K562 (cell line): Measurements from ENCODE around the gene RBM15. TPM values are rescaled to one million over a fixed set of nuclear protein-coding genes. Genes with fewer than 3 reads are reported as not detected.

Source experiments
- ARNT ChIP-seq, 2 experiments: fragments of 450-650 bp; IDR thresholded peaks; 2 replicates each; pipeline ENCODE4 v1.6.1; 2016; ENCODE audit warnings: mild to moderate bottlenecking in 1 of 2
- BRF1 ChIP-seq: IDR thresholded peaks from 3 replicates; pipeline ENCODE4 v1.6.1; 2011; ENCODE audit warnings: borderline replicate concordance, mild to moderate bottlenecking; ENCODE audit not compliant: insufficient read length; ENCODE audit errors: extremely low read depth
- CHD1 ChIP-seq: fragments of 200-600 bp; sonication (generic); IDR thresholded peaks from one replicate; pipeline ENCODE4 v1.6.1; 2012; ENCODE audit warnings: mild to moderate bottlenecking, moderate library complexity, low read length, inconsistent platforms
- FOXA3 ChIP-seq, 2 experiments: fragments of 450-650 bp in 1 of 2; sonication (generic) in 1 of 2; formaldehyde crosslinking; IDR thresholded peaks in 1 of 2; conservative IDR thresholded peaks in 1 of 2; 2 replicates each; pipeline versions ENCODE4 v1.4.0 to v1.8.0; 2020 to 2022; ENCODE audit warnings: mild to moderate bottlenecking in 2 of 2, missing genetic modification reagents in 1 of 2
- IRF2 ChIP-seq: sonication (generic); formaldehyde crosslinking; IDR thresholded peaks from 2 replicates; pipeline ENCODE4 v1.8.1; 2022; ENCODE audit warnings: mild to moderate bottlenecking, missing genetic modification reagents
- KAT7 ChIP-seq: sonication (generic); formaldehyde crosslinking; IDR thresholded peaks from 2 replicates; pipeline ENCODE4 v1.8.0; 2022; ENCODE audit warnings: missing genetic modification reagents, mild to moderate bottlenecking, borderline replicate concordance
- KDM5B ChIP-seq: fragments of 200-600 bp; sonication (generic); IDR thresholded peaks from 2 replicates; pipeline ENCODE4 v1.6.1; 2012; ENCODE audit warnings: low read depth, mild to moderate bottlenecking, moderate library complexity, low read length, control low read depth, inconsistent platforms; ENCODE audit not compliant: insufficient replicate concordance
- MLLT1 ChIP-seq, 2 experiments: fragments of 450-650 bp; IDR thresholded peaks; 2 replicates each; pipeline ENCODE4 v1.6.1; 2016
- PTBP1 ChIP-seq: fragments of 200-400 bp; formaldehyde crosslinking; IDR thresholded peaks from 2 replicates; pipeline ENCODE4 v1.6.1; 2017; ENCODE audit warnings: low read depth, low read length
- SAP30 ChIP-seq: fragments of 200-600 bp; sonication (generic); IDR thresholded peaks from 2 replicates; pipeline ENCODE4 v1.6.1; 2012; ENCODE audit warnings: borderline replicate concordance, low read depth, mild to moderate bottlenecking, moderate library complexity, low read length, control low read depth, inconsistent platforms; ENCODE audit not compliant: insufficient read depth, poor library complexity, severe bottlenecking
- SLC30A9 ChIP-seq: fragments of 250-450 bp; sonication (Bioruptor Pico); IDR thresholded peaks from 2 replicates; pipeline ENCODE4 v1.8.0; 2022; ENCODE audit warnings: mild to moderate bottlenecking, moderate library complexity
- SMC3 ChIP-seq: conservative IDR thresholded peaks from 2 replicates; pipeline ENCODE4 v1.6.1; 2011; ENCODE audit warnings: low read depth, low read length, improper control_type of control experiment; ENCODE audit not compliant: insufficient read depth
- XRCC3 ChIP-seq: fragments of 450-650 bp; IDR thresholded peaks from 2 replicates; pipeline ENCODE4 v1.6.1; 2017; ENCODE audit warnings: mild to moderate bottlenecking, moderate library complexity
- ZNF217 ChIP-seq: sonication (generic); formaldehyde crosslinking; IDR thresholded peaks from 2 replicates; pipeline ENCODE4 v1.8.0; 2022; ENCODE audit warnings: mild to moderate bottlenecking, missing genetic modification reagents
- ZNF644 ChIP-seq: fragments of 200-800 bp; sonication (Bioruptor generic); IDR thresholded peaks from 2 replicates; pipeline ENCODE4 v1.6.1; 2016; ENCODE audit warnings: low read depth, missing genetic modification characterization, missing compliant biosample characterization
- polyA plus RNA-seq, 8 experiments: library from polyadenylated mRNA; depleted of rRNA in 4 of 8; stranded (reverse) in 5 of 8; unstranded in 3 of 8; fragments of >200 nt; fragmentation: Nextera tagmentation in 2 of 8; fragmentation: Illumina TruSeq in 1 of 8; extraction: Ambion mirVana in 2 of 8; extraction: Trizol in 1 of 8; gene quantifications; 2 replicates each; pipeline versions ENCODE4 v1.2.1 to v1.2.3, GENCODE V29; 2011 to 2014; ENCODE audit warnings: inconsistent platforms in 1 of 8, missing spikeins in 1 of 8
- total RNA-seq, 7 experiments: library from RNA; depleted of rRNA in 6 of 7; stranded (reverse); fragments of >200 nt in 6 of 7; fragmentation: Illumina TruSeq in 2 of 7; extraction: Trizol in 2 of 7; gene quantifications; 2 replicates each; pipeline versions ENCODE4 v1.2.1 to v1.2.3, GENCODE V29; 2011 to 2021; ENCODE audit warnings: low replicate concordance in 1 of 7
- TF ChIP-seq, protein P1 (sequence below), 2 experiments: fragments of 450-650 bp; IDR thresholded peaks; 2 replicates each; pipeline ENCODE4 v1.6.1; 2018; ENCODE audit warnings: mild to moderate bottlenecking in 2 of 2, low read depth in 1 of 2; ENCODE audit not compliant: partially characterized antibody in 2 of 2
- TF ChIP-seq, protein P2 (sequence below), 3 experiments: fragments of 200-800 bp in 1 of 3; fragments of 250-450 bp in 1 of 3; fragments of 450-650 bp in 1 of 3; sonication (Bioruptor Pico) in 1 of 3; sonication (Bioruptor generic) in 1 of 3; formaldehyde crosslinking in 1 of 3; IDR thresholded peaks; 2 replicates each; pipeline versions ENCODE4 v1.6.1 to v1.8.0; 2016 to 2022; ENCODE audit warnings: mild to moderate bottlenecking in 2 of 3, missing genetic modification characterization in 2 of 3, missing compliant biosample characterization in 1 of 3, moderate library complexity in 1 of 3

RBM15 gene
- total and polyA plus RNA-seq, 9 of the 15 experiments (the other 6 are each of a cell fraction or from before 2014, with no cell fraction given) = 2.4 to 63.4 (median 28.2) TPM

GRCh38 chr1:110337704-110338308, 1.4 kb upstream of the RBM15 start (continued):
- TF ChIP-seq, protein P1, sequence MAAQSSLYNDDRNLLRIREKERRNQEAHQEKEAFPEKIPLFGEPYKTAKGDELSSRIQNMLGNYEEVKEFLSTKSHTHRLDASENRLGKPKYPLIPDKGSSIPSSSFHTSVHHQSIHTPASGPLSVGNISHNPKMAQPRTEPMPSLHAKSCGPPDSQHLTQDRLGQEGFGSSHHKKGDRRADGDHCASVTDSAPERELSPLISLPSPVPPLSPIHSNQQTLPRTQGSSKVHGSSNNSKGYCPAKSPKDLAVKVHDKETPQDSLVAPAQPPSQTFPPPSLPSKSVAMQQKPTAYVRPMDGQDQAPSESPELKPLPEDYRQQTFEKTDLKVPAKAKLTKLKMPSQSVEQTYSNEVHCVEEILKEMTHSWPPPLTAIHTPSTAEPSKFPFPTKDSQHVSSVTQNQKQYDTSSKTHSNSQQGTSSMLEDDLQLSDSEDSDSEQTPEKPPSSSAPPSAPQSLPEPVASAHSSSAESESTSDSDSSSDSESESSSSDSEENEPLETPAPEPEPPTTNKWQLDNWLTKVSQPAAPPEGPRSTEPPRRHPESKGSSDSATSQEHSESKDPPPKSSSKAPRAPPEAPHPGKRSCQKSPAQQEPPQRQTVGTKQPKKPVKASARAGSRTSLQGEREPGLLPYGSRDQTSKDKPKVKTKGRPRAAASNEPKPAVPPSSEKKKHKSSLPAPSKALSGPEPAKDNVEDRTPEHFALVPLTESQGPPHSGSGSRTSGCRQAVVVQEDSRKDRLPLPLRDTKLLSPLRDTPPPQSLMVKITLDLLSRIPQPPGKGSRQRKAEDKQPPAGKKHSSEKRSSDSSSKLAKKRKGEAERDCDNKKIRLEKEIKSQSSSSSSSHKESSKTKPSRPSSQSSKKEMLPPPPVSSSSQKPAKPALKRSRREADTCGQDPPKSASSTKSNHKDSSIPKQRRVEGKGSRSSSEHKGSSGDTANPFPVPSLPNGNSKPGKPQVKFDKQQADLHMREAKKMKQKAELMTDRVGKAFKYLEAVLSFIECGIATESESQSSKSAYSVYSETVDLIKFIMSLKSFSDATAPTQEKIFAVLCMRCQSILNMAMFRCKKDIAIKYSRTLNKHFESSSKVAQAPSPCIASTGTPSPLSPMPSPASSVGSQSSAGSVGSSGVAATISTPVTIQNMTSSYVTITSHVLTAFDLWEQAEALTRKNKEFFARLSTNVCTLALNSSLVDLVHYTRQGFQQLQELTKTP (IDR thresholded peaks at IDR 0.05; ENCODE audit: low read depth in 1 of 2, partially characterized antibody in 2 of 2) = peak in 1 of 2 experiments; percentile 17
- TF ChIP-seq PTBP1 (0 out of 2 replicates have a peak, but pooled peaks have one; percentile 8), ZNF217 (CRISPR knock-in tag) (no peak), BRF1 (no peak), CHD1 (peak; percentile 63), XRCC3 (no peak), ZNF644 (tag) (peak; percentile 41; the same call in 1 of the 2 replicates), SLC30A9 (CRISPR knock-in tag) (no peak), MLLT1 (IDR thresholded peaks at IDR 0.05) (0 out of 4 replicates have a peak, but pooled peaks have one; percentile 16 to 24), SMC3 (no peak), FOXA3 (CRISPR knock-in tag; conservative IDR thresholded peaks at IDR 0.05 in 1 of 2, IDR thresholded peaks at IDR 0.05 in 1 of 2) (peak in 1 of 2 experiments; percentile 12; a peak in 1 of 4 replicates), ARNT (IDR thresholded peaks at IDR 0.05) (peak in 1 of 2 experiments; percentile 48; a peak in 2 of 4 replicates), KDM5B (peak; percentile 26), SAP30 (peak; percentile 10), KAT7 (CRISPR knock-in tag) (peak; percentile 6; the same call in 1 of the 2 replicates), IRF2 (no peak)
- TF ChIP-seq, protein P2, sequence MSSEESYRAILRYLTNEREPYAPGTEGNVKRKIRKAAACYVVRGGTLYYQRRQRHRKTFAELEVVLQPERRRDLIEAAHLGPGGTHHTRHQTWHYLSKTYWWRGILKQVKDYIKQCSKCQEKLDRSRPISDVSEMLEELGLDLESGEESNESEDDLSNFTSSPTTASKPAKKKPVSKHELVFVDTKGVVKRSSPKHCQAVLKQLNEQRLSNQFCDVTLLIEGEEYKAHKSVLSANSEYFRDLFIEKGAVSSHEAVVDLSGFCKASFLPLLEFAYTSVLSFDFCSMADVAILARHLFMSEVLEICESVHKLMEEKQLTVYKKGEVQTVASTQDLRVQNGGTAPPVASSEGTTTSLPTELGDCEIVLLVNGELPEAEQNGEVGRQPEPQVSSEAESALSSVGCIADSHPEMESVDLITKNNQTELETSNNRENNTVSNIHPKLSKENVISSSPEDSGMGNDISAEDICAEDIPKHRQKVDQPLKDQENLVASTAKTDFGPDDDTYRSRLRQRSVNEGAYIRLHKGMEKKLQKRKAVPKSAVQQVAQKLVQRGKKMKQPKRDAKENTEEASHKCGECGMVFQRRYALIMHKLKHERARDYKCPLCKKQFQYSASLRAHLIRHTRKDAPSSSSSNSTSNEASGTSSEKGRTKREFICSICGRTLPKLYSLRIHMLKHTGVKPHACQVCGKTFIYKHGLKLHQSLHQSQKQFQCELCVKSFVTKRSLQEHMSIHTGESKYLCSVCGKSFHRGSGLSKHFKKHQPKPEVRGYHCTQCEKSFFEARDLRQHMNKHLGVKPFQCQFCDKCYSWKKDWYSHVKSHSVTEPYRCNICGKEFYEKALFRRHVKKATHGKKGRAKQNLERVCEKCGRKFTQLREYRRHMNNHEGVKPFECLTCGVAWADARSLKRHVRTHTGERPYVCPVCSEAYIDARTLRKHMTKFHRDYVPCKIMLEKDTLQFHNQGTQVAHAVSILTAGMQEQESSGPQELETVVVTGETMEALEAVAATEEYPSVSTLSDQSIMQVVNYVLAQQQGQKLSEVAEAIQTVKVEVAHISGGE (CRISPR knock-in tag; IDR thresholded peaks at IDR 0.05) = peak in 2 of 3 experiments; percentile 35 to 90; a peak in 3 of 6 replicates
